Esophagus squamous epithelium (tissue), 5 donors: ENCODE measurements around the gene SEC22C. TPM values are rescaled to one million over a fixed set of nuclear protein-coding genes. Genes with fewer than 3 reads are reported as not detected.

Experiments used
- DNase-seq: peaks from one replicate; lab custom pipeline; 2025; lab: John Stamatoyannopoulos, UW
- H3K27ac ChIP-seq, 4 donors: fragments of 200-600 bp; sonication (generic); one replicate each; pipeline ENCODE4 v1.5.1; 2016 to 2019; ENCODE audit warnings: mild to moderate bottlenecking in 1 of 4
- H3K27me3 ChIP-seq, 4 donors: fragments of 200-600 bp; sonication (generic); 1 replicate in 3 of 4; 2 replicates in 1 of 4; pipeline versions ENCODE4 v1.5.1 to v1.6.0; 2017 to 2021; ENCODE audit warnings: antibody characterized with exemption in 1 of 4
- H3K36me3 ChIP-seq, 3 donors: fragments of 200-600 bp; sonication (generic); one replicate each; pipeline ENCODE4 v1.5.1; 2016 to 2019
- H3K4me1 ChIP-seq, 3 donors: fragments of 200-600 bp; sonication (generic); one replicate each; pipeline ENCODE4 v1.5.1; 2017 to 2019
- H3K4me3 ChIP-seq, 4 donors: fragments of 200-600 bp; sonication (generic); 1 replicate in 3 of 4; 2 replicates in 1 of 4; pipeline ENCODE4 v1.5.1; 2016 to 2019; ENCODE audit warnings: mild to moderate bottlenecking in 2 of 4, moderate library complexity in 1 of 4
- H3K9me3 ChIP-seq, 3 donors: fragments of 200-600 bp; sonication (generic); one replicate each; pipeline ENCODE4 v1.5.1; 2016 to 2019
- CTCF ChIP-seq, 6 experiments: fragments of 450-650 bp in 4 of 6; fragments of 200-600 bp in 2 of 6; sonication (generic) in 2 of 6; IDR thresholded peaks; one replicate each; pipeline ENCODE4 v1.5.1; 2016 to 2019; ENCODE audit warnings: antibody characterized with exemption in 6 of 6, mild to moderate bottlenecking in 4 of 6, moderate library complexity in 4 of 6
- POLR2A ChIP-seq, 4 donors: fragments of 450-650 bp; IDR thresholded peaks; one replicate each; pipeline ENCODE4 v1.6.1; 2017; ENCODE audit warnings: antibody characterized with exemption in 4 of 4, mild to moderate bottlenecking in 4 of 4, moderate library complexity in 3 of 4
- WGBS, 2 donors: methylation state at CpG; one replicate each; pipeline ENCODE4 v1.1.5; 2018; 5-methylcytosine and 5-hydroxymethylcytosine counted together
- intact Hi-C: fragments of 100-400 bp; cut with DNase I; formaldehyde crosslinking; loops from one replicate; pipeline ENCODE4 v1.15.0; 2022
- total RNA-seq, 4 donors: library from RNA; depleted of rRNA; stranded (reverse); fragments of >200 nt; gene quantifications; one replicate each; pipeline ENCODE4 v1.1.0, GENCODE V29; 2016
- donor health status: DM: yes; HTN: yes; CAD: no.

Gene SEC22C
- total RNA-seq, 4 donors from 2014 or later, result 8.8 to 38.5 (median 26.2) TPM

DNA sequence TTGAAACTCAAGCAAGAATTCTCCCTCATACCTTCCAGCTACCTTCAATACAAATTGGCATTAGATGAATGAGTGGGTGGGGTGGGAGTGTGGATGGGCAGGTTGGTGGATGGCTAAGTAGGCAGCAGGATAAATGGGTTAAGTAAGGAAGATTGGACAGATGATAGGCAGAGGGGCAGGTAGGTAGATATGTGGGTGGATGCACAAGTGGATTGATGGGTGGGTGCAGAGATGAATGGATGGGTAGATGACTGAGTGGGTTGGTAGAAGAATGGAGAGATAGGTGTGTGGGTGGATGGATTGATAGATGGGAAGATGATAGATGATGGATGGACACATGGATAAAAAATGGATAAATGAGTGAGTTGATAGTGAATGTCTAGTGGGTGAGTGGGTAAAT lies 51.7 kb downstream of the SEC22C start:
- TF ChIP-seq POLR2A (IDR thresholded peaks at IDR 0.05), result no peak
- no peak for TF ChIP-seq CTCF (IDR thresholded peaks at IDR 0.05)
- H3K4me1 ChIP-seq, result peaks cover 0 to 2% (median 0%) of the 10 kb centered on the region in 3 donors
- H3K27me3 ChIP-seq, result no peaks in the 10 kb centered on the region
- no peak overlapping the region for H3K4me3 ChIP-seq
- H3K27ac ChIP-seq, result no peak overlapping the region
- intact Hi-C loops, result loop anchor here (10.0 kb wide), 1 partner anchor 295 kb away; no protein-coding TSS in a partner anchor
- H3K36me3 ChIP-seq, result no peaks in the 10 kb centered on the region
- DNase-seq, result no peak
- H3K9me3 ChIP-seq, result no peaks in the 10 kb centered on the region

- 39 to 76% methylated on average over 2 of the region's 2 CpGs for WGBS, 2 donors
- no peaks in the 10 kb centered on the region for H3K27me3 ChIP-seq
- TF ChIP-seq CTCF (IDR thresholded peaks at IDR 0.05) (no peak), POLR2A (IDR thresholded peaks at IDR 0.05) (no peak)
- H3K36me3 ChIP-seq, result no peaks in the 10 kb centered on the region
- H3K9me3 ChIP-seq, result no peaks in the 10 kb centered on the region
- intact Hi-C loops, result no loop called here
- H3K27ac ChIP-seq, result no peak overlapping the region
- no peak overlapping the region for H3K4me3 ChIP-seq
- peaks cover 0 to 7% (median under 1%) of the 10 kb centered on the region in 3 donors for H3K4me1 ChIP-seq
- DNase-seq, result no peak
Observed at GRCh38 chr3:42529468-42529867, 52.3 kb downstream of the SEC22C start.

GRCh38 chr3:42527368-42527917 lies 54.3 kb downstream of the SEC22C start:
- WGBS, 2 donors, result 40% methylated on average over 1 of the region's 11 CpGs; no CpG with 5 or more reads in 1 of the 2 donors
- H3K27ac ChIP-seq, result no peak overlapping the region

DNA sequence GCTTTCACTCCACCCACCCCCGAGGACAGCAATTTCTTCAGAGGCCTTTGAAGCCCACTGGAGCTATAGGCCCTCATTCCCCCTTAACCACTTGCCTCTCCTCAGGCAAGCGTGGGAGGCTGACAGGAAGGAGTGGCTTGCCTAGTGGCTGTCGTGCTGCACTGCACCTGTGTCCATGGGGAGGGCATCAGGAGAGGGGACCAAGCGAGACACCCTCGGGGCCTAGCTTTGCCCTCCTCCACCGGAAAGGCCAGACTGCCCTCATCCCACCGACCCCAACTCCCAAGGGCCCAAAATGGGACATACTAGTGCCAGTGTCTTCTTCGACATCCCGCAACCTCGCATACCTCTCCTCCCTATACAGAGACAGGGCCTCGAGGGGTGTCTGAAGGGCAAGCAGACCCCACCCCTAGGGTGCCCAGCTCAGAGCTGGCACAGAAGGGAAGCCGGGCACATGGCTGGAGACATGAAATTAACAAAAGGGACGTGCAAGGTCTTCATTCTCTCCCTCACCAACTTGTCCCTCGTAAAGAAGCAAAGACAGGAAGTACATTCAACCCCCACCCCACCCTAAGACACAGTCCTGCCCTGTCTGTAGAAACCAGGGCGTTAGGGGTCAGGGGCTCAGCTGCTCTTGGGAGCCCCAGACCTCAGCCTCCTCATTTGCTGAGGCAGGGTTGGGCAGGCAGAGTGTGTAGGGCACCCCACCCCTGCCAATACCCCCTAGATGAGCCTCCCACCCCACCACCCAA lies 55.0 kb downstream of the SEC22C start:
- WGBS, 2 donors, result 83% methylated on average over 4 to 13 of the region's 15 CpGs
- no peak for TF ChIP-seq POLR2A (IDR thresholded peaks at IDR 0.05)
- TF ChIP-seq CTCF (IDR thresholded peaks at IDR 0.05), result peak in 1 of 6 experiments; percentile 10
- Histone ChIP-seq H3K27me3 (no peaks in the 10 kb centered on the region), H3K4me3 (no peak overlapping the region), H3K4me1 (peaks cover 0 to 13% (median 4%) of the 10 kb centered on the region in 3 donors), H3K36me3 (no peaks in the 10 kb centered on the region), H3K9me3 (no peaks in the 10 kb centered on the region), H3K27ac (no peak overlapping the region)
- DNase-seq, result no peak
- intact Hi-C loops, result no loop called here

More at GRCh38 chr3:42527368-42527917, 54.3 kb downstream of the SEC22C start:
- Histone ChIP-seq H3K4me3 (no peak overlapping the region), H3K4me1 (peaks cover 0 to 13% (median 4%) of the 10 kb centered on the region in 3 donors), H3K36me3 (no peaks in the 10 kb centered on the region), H3K9me3 (no peaks in the 10 kb centered on the region), H3K27me3 (no peaks in the 10 kb centered on the region)
- intact Hi-C loops, result no loop called here
- DNase-seq, result no peak
- TF ChIP-seq CTCF (IDR thresholded peaks at IDR 0.05), result no peak
- TF ChIP-seq POLR2A (IDR thresholded peaks at IDR 0.05), result no peak

- Histone ChIP-seq H3K27me3 (no peaks in the 10 kb centered on the region), H3K36me3 (no peaks in the 10 kb centered on the region), H3K4me1 (peaks cover 0 to 16% (median 4%) of the 10 kb centered on the region in 3 donors), H3K4me3 (no peak overlapping the region), H3K9me3 (no peaks in the 10 kb centered on the region), H3K27ac (no peak overlapping the region)
- TF ChIP-seq CTCF (IDR thresholded peaks at IDR 0.05) (no peak), POLR2A (IDR thresholded peaks at IDR 0.05) (no peak)
- no peak for DNase-seq
- intact Hi-C loops, result no loop called here
- 83 to 100% methylated on average over 1 to 2 of the region's 13 CpGs for WGBS, 2 donors
Observed at GRCh38 chr3:42525736-42526345, 55.9 kb downstream of the SEC22C start.
